Mesothelial cell of epicardium (in vitro differentiated cells): ENCODE measurements around the gene HHAT. TPM values are rescaled to one million over a fixed set of nuclear protein-coding genes. Genes with fewer than 3 reads are reported as not detected.

Experiments used
- DNase-seq, 2 experiments: peaks; one replicate each; pipeline ENCODE4 v3.0.0; 2021; ENCODE audit warnings: low spot score in 2 of 2; ENCODE audit not compliant: unreplicated experiment in 2 of 2
- H3K27ac Mint-ChIP-seq: 2 replicates; pipeline ENCODE4 v1.8.0; 2021; ENCODE audit warnings: mixed read lengths
- H3K27me3 Mint-ChIP-seq: 2 replicates; pipeline ENCODE4 v1.8.0; 2021; ENCODE audit warnings: low read depth, mixed read lengths
- H3K36me3 Mint-ChIP-seq: 2 replicates; pipeline ENCODE4 v1.8.0; 2021; ENCODE audit warnings: mixed read lengths
- H3K4me1 Mint-ChIP-seq: 2 replicates; pipeline ENCODE4 v1.8.0; 2021; ENCODE audit warnings: mixed read lengths
- H3K4me3 Mint-ChIP-seq: 2 replicates; pipeline ENCODE4 v1.8.0; 2021; ENCODE audit warnings: mild to moderate bottlenecking, moderate library complexity, mixed read lengths
- H3K9me3 Mint-ChIP-seq: 2 replicates; pipeline ENCODE4 v1.8.0; 2021; ENCODE audit warnings: mixed read lengths
- CTCF ChIP-seq: fragments of 200-600 bp; sonication (generic); IDR thresholded peaks from one replicate; pipeline ENCODE4 v1.5.0; 2021; ENCODE audit warnings: antibody characterized with exemption; ENCODE audit not compliant: unreplicated experiment
- total RNA-seq: library from RNA; stranded (reverse); gene quantifications from 3 replicates; pipeline ENCODE4 v1.2.1, GENCODE V29; 2021

Gene HHAT
- total RNA-seq, 1 donor from 2014 or later, result 19.2 TPM

- H3K9me3 Mint-ChIP-seq, result peaks cover 12% of the 10 kb centered on the region
- TF ChIP-seq CTCF, result no peak
Observed at GRCh38 chr1:210698661-210699060, 370.0 kb downstream of the HHAT start.

GRCh38 chr1:210700083-210700482 lies 371.4 kb downstream of the HHAT start:
- H3K27ac Mint-ChIP-seq, result no peak overlapping the region
- no peaks in the 10 kb centered on the region for H3K4me1 Mint-ChIP-seq
- H3K27me3 Mint-ChIP-seq, result peaks cover 7% of the 10 kb centered on the region
- H3K36me3 Mint-ChIP-seq, result peaks cover 7% of the 10 kb centered on the region
- no peak for TF ChIP-seq CTCF
- DNase-seq, result no peak
- peaks cover 12% of the 10 kb centered on the region for H3K9me3 Mint-ChIP-seq
- H3K4me3 Mint-ChIP-seq, result no peak overlapping the region

More at GRCh38 chr1:210698661-210699060, 370.0 kb downstream of the HHAT start:
- H3K36me3 Mint-ChIP-seq, result peaks cover 7% of the 10 kb centered on the region
- H3K27me3 Mint-ChIP-seq, result peaks cover 14% of the 10 kb centered on the region
- H3K4me3 Mint-ChIP-seq, result no peak overlapping the region
- H3K27ac Mint-ChIP-seq, result no peak overlapping the region
- no peaks in the 10 kb centered on the region for H3K4me1 Mint-ChIP-seq
- no peak for DNase-seq

GRCh38 chr1:210700511-210700910 lies 371.8 kb downstream of the HHAT start:
- Mint-ChIP-seq H3K27me3 (peaks cover 4% of the 10 kb centered on the region), H3K9me3 (peaks cover 12% of the 10 kb centered on the region), H3K27ac (no peak overlapping the region), H3K4me3 (no peak overlapping the region), H3K4me1 (no peaks in the 10 kb centered on the region), H3K36me3 (peaks cover 7% of the 10 kb centered on the region)
- TF ChIP-seq CTCF, result no peak
- no peak for DNase-seq

- no peaks in the 10 kb centered on the region for H3K4me1 Mint-ChIP-seq
- H3K9me3 Mint-ChIP-seq, result peaks cover 12% of the 10 kb centered on the region
- H3K27me3 Mint-ChIP-seq, result no peaks in the 10 kb centered on the region
- H3K27ac Mint-ChIP-seq, result no peak overlapping the region
- H3K4me3 Mint-ChIP-seq, result no peak overlapping the region
- no peak for TF ChIP-seq CTCF
- peaks cover 7% of the 10 kb centered on the region for H3K36me3 Mint-ChIP-seq
- no peak for DNase-seq
Observed at GRCh38 chr1:210702506-210702905, 373.8 kb downstream of the HHAT start.

- Mint-ChIP-seq H3K27ac (no peak overlapping the region), H3K36me3 (peaks cover 7% of the 10 kb centered on the region), H3K4me1 (no peaks in the 10 kb centered on the region), H3K4me3 (no peak overlapping the region), H3K9me3 (peaks cover 12% of the 10 kb centered on the region), H3K27me3 (no peaks in the 10 kb centered on the region)
- no peak for TF ChIP-seq CTCF
- DNase-seq, result no peak
Observed at GRCh38 chr1:210703593-210703992, 374.9 kb downstream of the HHAT start.

- Mint-ChIP-seq H3K4me3 (no peak overlapping the region), H3K27ac (no peak overlapping the region), H3K27me3 (no peaks in the 10 kb centered on the region), H3K4me1 (no peaks in the 10 kb centered on the region), H3K9me3 (peaks cover 12% of the 10 kb centered on the region), H3K36me3 (peaks cover 7% of the 10 kb centered on the region)
- no peak for TF ChIP-seq CTCF
- DNase-seq, result no peak
Observed at GRCh38 chr1:210705086-210705485, 376.4 kb downstream of the HHAT start.
